GM12878 (cell line): ENCODE measurements around the gene SKAP1. TPM values are rescaled to one million over a fixed set of nuclear protein-coding genes. Genes with fewer than 3 reads are reported as not detected.
"Not testable (repeated sequence)": the region's sequence is repeated elsewhere in the genome, so short reads cannot be mapped to it uniquely, and the experiment has no call there.

ENCODE experiments used
- ATAC-seq: fragments of 200-7000 bp; cut with Tn5 transposase; 3 replicates; pipeline ENCODE4 v1.9.1; 2020; ENCODE audit warnings: mild to moderate bottlenecking, moderate library complexity
- BruUV-seq: library from RNA; stranded (reverse); fragments of 400-500 nt; replicated peaks from 2 replicates; lab custom pipeline; 2021; lab: Mats Ljungman, UMichigan
- CTCF ChIA-PET: fragments of 300-600 bp; sonication (Branson Sonifier 250); formaldehyde crosslinking; extraction: SDS; loops from one replicate; lab custom pipeline; 2021; ENCODE audit warnings: inconsistent platforms; lab: Yijun Ruan, JAX
- POLR2A ChIA-PET: fragments of 350-600 bp; formaldehyde crosslinking; extraction: SDS; loops from one replicate; lab custom pipeline; 2021; ENCODE audit warnings: inconsistent platforms; lab: Charles Lee
- RAD21 ChIA-PET: fragments of 300-600 bp; sonication (Branson Sonifier 250); formaldehyde crosslinking; loops from one replicate; lab custom pipeline; 2023; ENCODE audit warnings: antibody characterized with exemption; ENCODE audit not compliant: unreplicated experiment; lab: Charles Lee
- SMC1A ChIA-PET: fragments of 300-600 bp; sonication (Branson Sonifier 250); formaldehyde crosslinking; loops from one replicate; lab custom pipeline; 2023; ENCODE audit not compliant: unreplicated experiment, uncharacterized antibody; lab: Charles Lee
- DNase-seq: peaks from one replicate; pipeline ENCODE4 v3.0.0-alpha.2; 2011; ENCODE audit warnings: low read depth, low spot score
- FAIRE-seq: peaks from 3 replicates; lab custom pipeline; 2011; peaks lifted over from hg19 to GRCh38; lab: Jason Lieb, UNC
- H2AFZ ChIP-seq: 2 replicates; pipeline ENCODE4 v1.6.0; 2011; ENCODE audit warnings: low read depth, low read length, control low read depth; ENCODE audit not compliant: control insufficient read depth
- H3K27ac ChIP-seq: 2 replicates; pipeline ENCODE4 v1.5.1; 2011; ENCODE audit warnings: control low read depth; ENCODE audit not compliant: control insufficient read depth, insufficient read depth
- H3K27me3 ChIP-seq, 2 experiments: replicated peaks in 1 of 2; 2 replicates each; pipeline versions ENCODE4 v1.6.0 to v1.6.1; 2011; ENCODE audit warnings: low read length in 1 of 2; ENCODE audit not compliant: control insufficient read depth in 2 of 2, insufficient read depth in 2 of 2
- H3K36me3 ChIP-seq, 2 experiments: 2 replicates each; pipeline ENCODE4 v1.5.1; 2011; ENCODE audit warnings: low read length in 1 of 2; ENCODE audit not compliant: control insufficient read depth in 2 of 2, insufficient read depth in 2 of 2
- H3K4me1 ChIP-seq: 2 replicates; pipeline ENCODE4 v1.6.1; 2011; ENCODE audit warnings: mild to moderate bottlenecking, low read length, moderate library complexity, mixed read lengths; ENCODE audit not compliant: control insufficient read depth, insufficient read depth
- H3K4me2 ChIP-seq: 2 replicates; pipeline ENCODE4 v1.6.0; 2011; ENCODE audit warnings: control low read depth; ENCODE audit not compliant: control insufficient read depth, insufficient read depth
- H3K4me3 ChIP-seq: fragments of 200-600 bp; sonication (generic); 2 replicates; pipeline ENCODE4 v1.5.1; 2016
- H3K79me2 ChIP-seq: 2 replicates; pipeline ENCODE4 v1.6.0; 2011; ENCODE audit warnings: low read length; ENCODE audit not compliant: control insufficient read depth, insufficient read depth
- H3K9ac ChIP-seq: 2 replicates; pipeline ENCODE4 v1.8.0; 2011; ENCODE audit warnings: low read length, control low read depth, mixed read lengths; ENCODE audit not compliant: control insufficient read depth, insufficient read depth
- H3K9me3 ChIP-seq: replicated peaks from 3 replicates; pipeline ENCODE4 v1.5.1; 2011; ENCODE audit warnings: mild to moderate bottlenecking, low read length; ENCODE audit not compliant: control insufficient read depth, insufficient read depth
- H4K20me1 ChIP-seq: 2 replicates; pipeline ENCODE4 v1.6.0; 2011; ENCODE audit not compliant: control insufficient read depth, insufficient read depth
- EZH2 ChIP-seq: IDR thresholded peaks from 2 replicates; pipeline ENCODE4 v1.6.1; 2012; ENCODE audit warnings: low read depth, mild to moderate bottlenecking, control low read depth, inconsistent platforms, low read length, borderline replicate concordance; ENCODE audit not compliant: control insufficient read depth
- RELA ChIP-seq: fragments of 450-650 bp; IDR thresholded peaks from 2 replicates; pipeline ENCODE4 v1.8.0; 2014; ENCODE audit warnings: borderline replicate concordance; ENCODE audit not compliant: partially characterized antibody
- RFX5 ChIP-seq: IDR thresholded peaks from 2 replicates; pipeline ENCODE4 v1.6.1; 2011; ENCODE audit warnings: low read depth, low read length, improper control_type of control experiment
- SREBF2 ChIP-seq: IDR thresholded peaks from 2 replicates; pipeline ENCODE4 v1.6.1; 2012; ENCODE audit warnings: mild to moderate bottlenecking, low read length
- WGBS: methylation state at CpG from one replicate; pipeline ENCODE4 v1.1.6; 2016; ENCODE audit warnings: low lambda C conversion rate; ENCODE audit not compliant: insufficient replicate concordance, insufficient coverage; ENCODE audit errors: missing lambda C conversion rate; 5-methylcytosine and 5-hydroxymethylcytosine counted together
- in situ Hi-C: fragments of 300-500 bp; cut with MboI; formaldehyde crosslinking; loops from 9 replicates; pipeline ENCODE4 v1.14.3; 2018; ENCODE audit warnings: mixed read lengths
- intact Hi-C: fragments of 100-400 bp; cut with micrococcal nuclease; formaldehyde crosslinking; loops from one replicate; pipeline ENCODE4 v1.14.2; 2022; ENCODE audit not compliant: unreplicated experiment
- polyA plus RNA-seq, 11 experiments: library from polyadenylated mRNA; depleted of rRNA in 4 of 11; unstranded in 6 of 11; stranded (reverse) in 5 of 11; fragments of >200 nt; fragmentation: Nextera tagmentation in 4 of 11; fragmentation: Illumina TruSeq in 1 of 11; extraction: Ambion mirVana in 4 of 11; extraction: Trizol in 1 of 11; gene quantifications; 1 replicate in 1 of 11; 2 replicates in 10 of 11; pipeline versions ENCODE4 v1.2.1 to v1.2.3, GENCODE V29; 2011 to 2016; ENCODE audit warnings: inconsistent platforms in 2 of 11, missing spikeins in 2 of 11, low read depth in 1 of 11
- total RNA-seq, 4 experiments: library from RNA; depleted of rRNA in 3 of 4; stranded (reverse); fragments of >200 nt in 3 of 4; fragmentation: Illumina TruSeq in 1 of 4; extraction: Trizol in 1 of 4; gene quantifications; 2 replicates each; pipeline versions ENCODE4 v1.2.1 to v1.2.3, GENCODE V29; 2013 to 2021
- TF ChIP-seq, protein P1 (sequence below): IDR thresholded peaks from 2 replicates; pipeline ENCODE4 v1.6.1; 2012; ENCODE audit warnings: mild to moderate bottlenecking, low read depth, low read length

The SKAP1 gene
- total and polyA plus RNA-seq, 10 of the 15 experiments (the other 5 are each of a cell fraction or from before 2014, with no cell fraction given): 17.1 to 97.6 (median 35.9) TPM

DNA sequence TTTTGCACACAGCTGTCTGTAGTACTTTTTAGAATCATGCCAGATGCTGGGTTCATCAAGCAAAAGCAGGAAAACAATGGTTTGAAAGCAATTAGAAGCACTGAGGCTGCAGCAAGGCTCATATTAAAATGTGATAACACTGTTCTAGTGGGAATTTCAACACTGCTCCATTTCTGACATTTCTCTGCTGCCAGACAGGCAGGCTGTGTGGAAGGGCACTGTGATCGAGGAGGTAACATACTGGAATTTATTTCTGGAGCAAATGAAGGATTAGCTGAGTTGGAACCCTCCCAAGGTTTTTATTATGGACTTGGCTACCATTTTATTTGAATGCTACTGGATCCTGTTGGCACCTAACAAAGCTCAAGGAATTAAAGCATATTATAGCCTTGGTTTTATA is 66.9 kb downstream of the SKAP1 start (continued):
- TF ChIP-seq EZH2 (no peak), SREBF2 (no peak), RELA (no peak), RFX5 (no peak)
- TF ChIP-seq, protein P1, sequence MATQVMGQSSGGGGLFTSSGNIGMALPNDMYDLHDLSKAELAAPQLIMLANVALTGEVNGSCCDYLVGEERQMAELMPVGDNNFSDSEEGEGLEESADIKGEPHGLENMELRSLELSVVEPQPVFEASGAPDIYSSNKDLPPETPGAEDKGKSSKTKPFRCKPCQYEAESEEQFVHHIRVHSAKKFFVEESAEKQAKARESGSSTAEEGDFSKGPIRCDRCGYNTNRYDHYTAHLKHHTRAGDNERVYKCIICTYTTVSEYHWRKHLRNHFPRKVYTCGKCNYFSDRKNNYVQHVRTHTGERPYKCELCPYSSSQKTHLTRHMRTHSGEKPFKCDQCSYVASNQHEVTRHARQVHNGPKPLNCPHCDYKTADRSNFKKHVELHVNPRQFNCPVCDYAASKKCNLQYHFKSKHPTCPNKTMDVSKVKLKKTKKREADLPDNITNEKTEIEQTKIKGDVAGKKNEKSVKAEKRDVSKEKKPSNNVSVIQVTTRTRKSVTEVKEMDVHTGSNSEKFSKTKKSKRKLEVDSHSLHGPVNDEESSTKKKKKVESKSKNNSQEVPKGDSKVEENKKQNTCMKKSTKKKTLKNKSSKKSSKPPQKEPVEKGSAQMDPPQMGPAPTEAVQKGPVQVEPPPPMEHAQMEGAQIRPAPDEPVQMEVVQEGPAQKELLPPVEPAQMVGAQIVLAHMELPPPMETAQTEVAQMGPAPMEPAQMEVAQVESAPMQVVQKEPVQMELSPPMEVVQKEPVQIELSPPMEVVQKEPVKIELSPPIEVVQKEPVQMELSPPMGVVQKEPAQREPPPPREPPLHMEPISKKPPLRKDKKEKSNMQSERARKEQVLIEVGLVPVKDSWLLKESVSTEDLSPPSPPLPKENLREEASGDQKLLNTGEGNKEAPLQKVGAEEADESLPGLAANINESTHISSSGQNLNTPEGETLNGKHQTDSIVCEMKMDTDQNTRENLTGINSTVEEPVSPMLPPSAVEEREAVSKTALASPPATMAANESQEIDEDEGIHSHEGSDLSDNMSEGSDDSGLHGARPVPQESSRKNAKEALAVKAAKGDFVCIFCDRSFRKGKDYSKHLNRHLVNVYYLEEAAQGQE: no peak

DNA sequence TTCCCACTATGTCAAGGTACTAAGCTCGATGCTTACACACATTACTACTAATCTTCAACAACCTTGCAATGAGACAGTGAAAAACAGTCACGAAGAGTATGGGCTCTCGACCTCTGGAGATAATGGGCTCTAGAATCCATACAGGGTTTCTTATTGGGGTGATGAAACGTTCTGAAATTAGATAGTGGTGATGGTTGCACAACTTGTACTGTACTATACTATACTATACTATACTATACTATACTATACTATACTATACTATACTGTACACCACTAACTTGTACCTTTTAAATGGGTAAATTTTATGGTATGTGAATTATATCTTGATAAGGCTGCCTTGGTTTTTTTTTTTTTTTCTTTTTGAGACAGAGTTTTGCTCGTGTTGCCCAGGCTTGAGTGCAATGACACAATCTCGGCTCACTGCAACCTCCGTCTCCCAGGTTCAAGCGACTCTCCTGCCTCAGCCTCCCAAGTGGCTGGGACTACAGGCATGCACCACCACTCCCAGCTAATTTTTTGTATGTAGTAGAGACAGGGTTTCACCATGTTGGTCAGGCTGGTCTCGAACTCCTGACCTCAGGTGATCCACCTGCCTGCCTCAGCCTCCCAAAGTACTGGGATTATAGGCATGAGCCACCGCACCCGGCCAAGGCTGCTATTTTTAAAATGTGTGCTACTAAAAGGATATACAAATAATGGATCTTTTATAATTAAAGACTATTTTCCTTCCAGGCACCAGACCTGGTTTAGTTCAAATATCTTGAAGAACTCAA is 69.0 kb downstream of the SKAP1 start:
- ATAC-seq, H4K20me1 ChIP-seq, BruUV-seq, H3K4me1 ChIP-seq, H3K9ac ChIP-seq, H3K4me3 ChIP-seq, DNase-seq, H3K27me3 ChIP-seq, FAIRE-seq, in situ Hi-C loops, H3K79me2 ChIP-seq, intact Hi-C loops, H3K27ac ChIP-seq, H3K36me3 ChIP-seq, H3K9me3 ChIP-seq, H2AFZ ChIP-seq, H3K4me2 ChIP-seq: not testable (repeated sequence)
- ChIA-PET RAD21 (interaction anchor here (1.8 kb wide), 1 partner anchor 9 kb away, joined by 9 read pairs; no protein-coding TSS in a partner anchor), CTCF (interaction anchor here (0.7 to 3.6 kb wide), 6 partner anchors 9 to 96 kb away, joined by 3 to 36 read pairs (median 3); no protein-coding TSS in a partner anchor), POLR2A (interaction anchor here (0.7 kb wide), 1 partner anchor 79 kb away, joined by 4 read pairs; no protein-coding TSS in a partner anchor), SMC1A (interaction anchor here (1.2 to 3.2 kb wide), 4 partner anchors 10 to 52 kb away, joined by 3 to 18 read pairs (median 5); no protein-coding TSS in a partner anchor)
- 70% methylated on average over 11 of the region's 11 CpGs for WGBS
